Mucosa of stomach (tissue), 1 donor: ENCODE results near the gene RABGAP1L.
"Not testable (repeated sequence)": the region's sequence is repeated elsewhere in the genome, so short reads cannot be mapped to it uniquely, and the experiment has no call there.

Experiments
- H3K27me3 ChIP-seq: one replicate; pipeline ENCODE4 v1.7.0; 2013; ENCODE audit warnings: mild to moderate bottlenecking, low read length; ENCODE audit not compliant: control insufficient read depth, insufficient read depth
- H3K36me3 ChIP-seq: one replicate; pipeline ENCODE4 v1.7.0; 2013; ENCODE audit warnings: low read length; ENCODE audit not compliant: control insufficient read depth, insufficient read depth
- H3K4me1 ChIP-seq: one replicate; pipeline ENCODE4 v1.7.0; 2013; ENCODE audit warnings: mild to moderate bottlenecking, low read length; ENCODE audit not compliant: control insufficient read depth, insufficient read depth
- H3K4me3 ChIP-seq: one replicate; pipeline ENCODE4 v1.7.0; 2013; ENCODE audit warnings: low read length
- H3K9ac ChIP-seq: one replicate; pipeline ENCODE4 v1.7.0; 2013; ENCODE audit warnings: mild to moderate bottlenecking, low read length, moderate library complexity
- H3K9me3 ChIP-seq: one replicate; pipeline ENCODE4 v1.7.0; 2013; ENCODE audit warnings: mild to moderate bottlenecking, low read length, moderate library complexity; ENCODE audit not compliant: control insufficient read depth
- donor health status: Pancreatic carcinoma.

RABGAP1L gene

GRCh38 chr1:174409801-174410200 is 250.5 kb downstream of the RABGAP1L start:
- H3K4me1 ChIP-seq, H3K36me3 ChIP-seq, H3K9me3 ChIP-seq, H3K4me3 ChIP-seq, H3K27me3 ChIP-seq, H3K9ac ChIP-seq: not testable (repeated sequence)

GRCh38 chr1:174413632-174414031 is 254.3 kb downstream of the RABGAP1L start:
- Histone ChIP-seq H3K4me3 (no peak overlapping the region), H3K36me3 (no peaks in the 10 kb centered on the region), H3K9ac (no peak overlapping the region), H3K27me3 (no peaks in the 10 kb centered on the region), H3K4me1 (no peaks in the 10 kb centered on the region), H3K9me3 (no peaks in the 10 kb centered on the region)

GRCh38 chr1:174414203-174414602 is 254.9 kb downstream of the RABGAP1L start:
- Histone ChIP-seq H3K27me3 (no peaks in the 10 kb centered on the region), H3K4me1 (no peaks in the 10 kb centered on the region), H3K4me3 (no peak overlapping the region), H3K9ac (no peak overlapping the region), H3K9me3 (no peaks in the 10 kb centered on the region), H3K36me3 (no peaks in the 10 kb centered on the region)

- Histone ChIP-seq H3K4me3 (no peak overlapping the region), H3K9me3 (no peaks in the 10 kb centered on the region), H3K4me1 (no peaks in the 10 kb centered on the region), H3K36me3 (no peaks in the 10 kb centered on the region), H3K27me3 (no peaks in the 10 kb centered on the region), H3K9ac (no peak overlapping the region)
Measured at GRCh38 chr1:174415506-174415905, 256.2 kb downstream of the RABGAP1L start.

GRCh38 chr1:174417921-174418320 is 258.6 kb downstream of the RABGAP1L start:
- Histone ChIP-seq H3K9ac (no peak overlapping the region), H3K36me3 (no peaks in the 10 kb centered on the region)

GRCh38 chr1:174425121-174425520 is 265.8 kb downstream of the RABGAP1L start:
- H3K4me3 ChIP-seq = no peak overlapping the region
- H3K27me3 ChIP-seq = no peaks in the 10 kb centered on the region
- H3K9ac ChIP-seq = no peak overlapping the region
- H3K4me1 ChIP-seq = no peaks in the 10 kb centered on the region
- H3K36me3 ChIP-seq = no peaks in the 10 kb centered on the region
- H3K9me3 ChIP-seq = no peaks in the 10 kb centered on the region

More at GRCh38 chr1:174417921-174418320, 258.6 kb downstream of the RABGAP1L start:
- Histone ChIP-seq H3K4me3 (no peak overlapping the region), H3K27me3 (no peaks in the 10 kb centered on the region), H3K4me1 (no peaks in the 10 kb centered on the region), H3K9me3 (no peaks in the 10 kb centered on the region)

GRCh38 chr1:174426153-174426552 is 266.8 kb downstream of the RABGAP1L start:
- no peaks in the 10 kb centered on the region for H3K36me3 ChIP-seq
- no peaks in the 10 kb centered on the region for H3K4me1 ChIP-seq

GRCh38 chr1:174428033-174428432 is 268.7 kb downstream of the RABGAP1L start:
- Histone ChIP-seq H3K27me3 (no peaks in the 10 kb centered on the region), H3K4me1 (no peaks in the 10 kb centered on the region), H3K9ac (no peak overlapping the region), H3K36me3 (no peaks in the 10 kb centered on the region), H3K9me3 (no peaks in the 10 kb centered on the region), H3K4me3 (no peak overlapping the region)

More at GRCh38 chr1:174426153-174426552, 266.8 kb downstream of the RABGAP1L start:
- H3K9me3 ChIP-seq = no peaks in the 10 kb centered on the region
- no peaks in the 10 kb centered on the region for H3K27me3 ChIP-seq
- H3K9ac ChIP-seq = no peak overlapping the region
- no peak overlapping the region for H3K4me3 ChIP-seq

- no peaks in the 10 kb centered on the region for H3K36me3 ChIP-seq
- H3K27me3 ChIP-seq = no peaks in the 10 kb centered on the region
- H3K4me1 ChIP-seq = no peaks in the 10 kb centered on the region
- H3K9ac ChIP-seq = no peak overlapping the region
- no peak overlapping the region for H3K4me3 ChIP-seq
- H3K9me3 ChIP-seq = no peaks in the 10 kb centered on the region
Measured at GRCh38 chr1:174428739-174429138, 269.4 kb downstream of the RABGAP1L start.

GRCh38 chr1:174433451-174433850 is 274.1 kb downstream of the RABGAP1L start:
- Histone ChIP-seq H3K4me1 (no peaks in the 10 kb centered on the region), H3K4me3 (no peak overlapping the region), H3K9ac (no peak overlapping the region), H3K27me3 (no peaks in the 10 kb centered on the region), H3K9me3 (no peaks in the 10 kb centered on the region), H3K36me3 (no peaks in the 10 kb centered on the region)

- H3K9me3 ChIP-seq = no peaks in the 10 kb centered on the region
- H3K36me3 ChIP-seq = no peaks in the 10 kb centered on the region
- H3K27me3 ChIP-seq = no peaks in the 10 kb centered on the region
- H3K9ac ChIP-seq = no peak overlapping the region
- H3K4me3 ChIP-seq = no peak overlapping the region
- H3K4me1 ChIP-seq = no peaks in the 10 kb centered on the region
Measured at GRCh38 chr1:174445351-174445750, 286.0 kb downstream of the RABGAP1L start.

GRCh38 chr1:174445817-174446216 is 286.5 kb downstream of the RABGAP1L start:
- H3K27me3 ChIP-seq = no peaks in the 10 kb centered on the region
- no peak overlapping the region for H3K9ac ChIP-seq
- H3K4me3 ChIP-seq = no peak overlapping the region

GRCh38 chr1:174447866-174448530 is 288.7 kb downstream of the RABGAP1L start, which contains the start of gene GPR52:
Gene GPR52, plus strand, starts transcription at chr1:174447964. Its CDS starts 148 bp downstream, at chr1:174448112.
- H3K9me3 ChIP-seq = no peaks in the 10 kb centered on the region
- H3K36me3 ChIP-seq = no peaks in the 10 kb centered on the region
- no peaks in the 10 kb centered on the region for H3K27me3 ChIP-seq
- no peaks in the 10 kb centered on the region for H3K4me1 ChIP-seq
- H3K9ac ChIP-seq = no peak within 1 kb of the TSS
- H3K4me3 ChIP-seq = no peak within 1 kb of the TSS

More at GRCh38 chr1:174445817-174446216, 286.5 kb downstream of the RABGAP1L start:
- Histone ChIP-seq H3K36me3 (no peaks in the 10 kb centered on the region), H3K9me3 (no peaks in the 10 kb centered on the region), H3K4me1 (no peaks in the 10 kb centered on the region)
